Mesodermal cell (in vitro differentiated cells): ENCODE results near the gene TMEM134. TPM values are rescaled to one million over a fixed set of nuclear protein-coding genes. Genes with fewer than 3 reads are reported as not detected.
"Not testable (repeated sequence)": the region's sequence is repeated elsewhere in the genome, so short reads cannot be mapped to it uniquely, and the experiment has no call there.

Experiments
- H3K27ac ChIP-seq: 2 replicates; pipeline ENCODE4 v1.7.0; 2013; ENCODE audit warnings: mild to moderate bottlenecking, low read depth, low read length, moderate library complexity; ENCODE audit not compliant: severe bottlenecking
- H3K36me3 ChIP-seq: 2 replicates; pipeline ENCODE4 v1.7.1; 2013; ENCODE audit warnings: mild to moderate bottlenecking, low read length, moderate library complexity; ENCODE audit not compliant: control insufficient read depth, insufficient read depth
- H3K4me1 ChIP-seq: one replicate; pipeline ENCODE4 v1.7.1; 2013; ENCODE audit warnings: mild to moderate bottlenecking, low read length; ENCODE audit not compliant: insufficient read depth, control insufficient read depth, poor library complexity, severe bottlenecking
- H3K4me3 ChIP-seq: 2 replicates; pipeline ENCODE4 v1.7.0; 2013; ENCODE audit warnings: low read length, control low read depth, mild to moderate bottlenecking; ENCODE audit not compliant: insufficient read depth, poor library complexity, severe bottlenecking; ENCODE audit errors: extremely low read depth
- H3K9me3 ChIP-seq: 2 replicates; pipeline ENCODE4 v1.7.1; 2013; ENCODE audit warnings: mild to moderate bottlenecking, low read length, moderate library complexity; ENCODE audit not compliant: control insufficient read depth
- WGBS, 2 experiments: methylation state at CpG; one replicate each; pipeline ENCODE4 v1.1.5; 2013; ENCODE audit warnings: missing lambda C conversion rate in 2 of 2; ENCODE audit not compliant: insufficient coverage in 2 of 2; 5-methylcytosine and 5-hydroxymethylcytosine counted together
- polyA plus RNA-seq, 2 experiments: library from polyadenylated mRNA; stranded (reverse); fragments of 50-300 nt; gene quantifications; one replicate each; pipeline ENCODE4 v1.2.3, GENCODE V29; 2013

TMEM134 gene, protein sequence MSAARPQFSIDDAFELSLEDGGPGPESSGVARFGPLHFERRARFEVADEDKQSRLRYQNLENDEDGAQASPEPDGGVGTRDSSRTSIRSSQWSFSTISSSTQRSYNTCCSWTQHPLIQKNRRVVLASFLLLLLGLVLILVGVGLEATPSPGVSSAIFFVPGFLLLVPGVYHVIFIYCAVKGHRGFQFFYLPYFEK
- 49.2 TPM for polyA plus RNA-seq (2013, experiment 1 of 2)
- 44.6 TPM for polyA plus RNA-seq (2013, experiment 2 of 2)

DNA sequence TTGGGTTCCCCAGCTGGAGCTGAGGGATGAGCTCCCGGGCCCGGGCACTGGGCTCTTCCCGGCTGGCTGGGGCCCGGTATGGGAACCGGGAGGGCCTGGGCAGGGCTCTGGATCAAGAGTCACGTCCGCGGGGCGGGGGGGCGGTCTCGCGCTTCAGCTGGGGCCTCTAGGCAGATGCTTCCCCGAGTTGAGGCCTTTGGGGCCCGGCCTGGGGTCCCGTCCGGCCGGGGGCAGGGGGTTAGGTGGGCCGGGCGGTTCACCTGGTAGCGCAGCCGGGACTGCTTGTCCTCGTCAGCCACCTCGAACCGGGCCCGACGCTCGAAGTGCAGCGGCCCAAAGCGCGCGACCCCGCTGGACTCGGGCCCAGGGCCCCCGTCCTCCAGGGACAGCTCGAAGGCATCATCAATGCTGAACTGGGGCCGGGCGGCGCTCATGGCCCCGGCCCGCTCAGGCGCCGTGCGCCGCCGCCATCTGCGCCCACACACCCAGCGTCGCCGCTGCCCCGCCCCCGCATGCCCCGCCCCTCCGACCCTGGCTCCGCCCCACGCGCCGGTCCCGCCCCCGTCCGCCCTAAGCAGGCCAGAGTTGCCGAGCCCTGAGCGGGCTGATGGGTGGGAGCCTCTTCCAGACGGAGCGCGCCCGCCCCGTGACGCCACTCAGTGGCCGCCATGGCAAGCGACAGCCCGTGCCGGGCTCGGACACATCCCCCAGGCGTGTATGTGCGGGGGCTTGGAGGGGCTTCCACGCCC, at the start of gene TMEM134:
Gene TMEM134 (minus strand): TSS at position 493 of the 749 bp plus-strand sequence. CDS start 59 bp downstream, at position 434.
- Histone ChIP-seq H3K36me3 (no peaks in the 10 kb centered on the region), H3K9me3 (no peaks in the 10 kb centered on the region), H3K27ac (peak within 1 kb of the TSS; percentile 45), H3K4me3 (peak within 1 kb of the TSS; percentile 85), H3K4me1 (peaks cover 10% of the 10 kb centered on the region)
- WGBS, 2 experiments = 0 to 1% methylated on average over 45 to 56 of the region's 76 CpGs

DNA sequence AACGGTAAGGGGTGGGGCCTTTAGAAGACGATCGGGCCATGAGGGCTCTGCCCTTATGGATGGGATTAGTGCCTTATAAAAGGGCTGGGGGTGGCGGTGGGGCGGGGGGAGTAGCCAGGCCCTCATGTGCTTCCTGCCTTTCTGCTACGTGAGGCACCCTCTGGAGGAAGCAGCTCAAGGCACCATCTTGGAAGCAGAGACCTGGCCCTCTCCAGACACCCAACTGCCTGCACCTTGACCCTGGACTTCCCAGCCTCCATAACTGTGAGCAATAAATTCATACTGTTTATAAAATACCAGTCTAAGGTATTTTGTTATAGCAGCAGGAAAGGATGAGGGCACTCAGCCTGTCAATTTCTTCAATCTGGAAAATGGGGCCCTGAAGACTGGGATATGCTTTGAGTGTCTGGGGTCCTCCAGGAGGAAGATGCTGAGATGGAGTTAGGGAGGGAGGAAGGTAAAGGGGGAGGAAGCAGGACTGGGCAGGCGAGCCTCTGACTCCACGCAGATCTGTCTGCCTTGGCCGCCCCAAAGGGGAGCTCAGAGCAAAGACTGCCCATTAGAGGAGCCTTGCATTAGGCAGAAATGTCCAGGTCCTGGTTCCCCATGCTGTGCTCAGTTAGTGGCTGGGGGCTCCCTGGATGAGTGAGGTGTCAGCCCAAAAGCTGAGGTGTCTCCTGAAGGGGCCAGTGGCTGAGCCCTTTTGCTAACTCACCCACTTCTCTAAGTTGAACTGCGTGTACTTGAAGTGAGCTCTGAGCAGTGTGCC, 48.9 kb upstream of the TMEM134 start:
- H3K4me3 ChIP-seq = no peak overlapping the region
- no peaks in the 10 kb centered on the region for H3K9me3 ChIP-seq
- 90 to 93% methylated on average over 7 to 10 of the region's 10 CpGs for WGBS, 2 experiments
- no peaks in the 10 kb centered on the region for H3K4me1 ChIP-seq
- no peak overlapping the region for H3K27ac ChIP-seq
- H3K36me3 ChIP-seq = no peaks in the 10 kb centered on the region

DNA sequence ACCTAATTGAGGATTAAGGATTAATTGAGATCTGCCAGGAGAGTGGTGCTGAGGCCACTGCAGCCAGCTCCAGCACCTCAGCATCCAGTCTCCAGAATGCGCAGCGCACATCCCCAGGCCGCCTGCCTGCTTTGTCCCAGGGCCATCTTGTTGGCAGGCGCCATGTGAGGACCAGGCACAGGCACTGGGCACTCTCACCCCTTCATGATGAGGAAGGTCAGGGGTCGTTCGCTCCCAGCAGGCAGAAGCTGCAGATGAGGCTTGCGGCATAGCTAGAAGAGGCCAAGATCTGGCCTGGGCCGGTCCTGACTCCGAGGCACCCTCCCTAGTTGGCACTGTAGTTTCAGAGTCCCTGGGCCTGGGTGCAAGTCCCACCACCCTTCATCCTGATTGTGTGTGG, 47.8 kb upstream of the TMEM134 start:
- 89 to 94% methylated on average over 9 of the region's 9 CpGs for WGBS, 2 experiments
- no peaks in the 10 kb centered on the region for H3K4me1 ChIP-seq
- H3K4me3 ChIP-seq = no peak overlapping the region
- no peak overlapping the region for H3K27ac ChIP-seq
- H3K9me3 ChIP-seq = no peaks in the 10 kb centered on the region
- no peaks in the 10 kb centered on the region for H3K36me3 ChIP-seq

- H3K4me3 ChIP-seq = no peak overlapping the region
- no peaks in the 10 kb centered on the region for H3K4me1 ChIP-seq
- H3K36me3 ChIP-seq = no peaks in the 10 kb centered on the region
- H3K27ac ChIP-seq = no peak overlapping the region
- WGBS, 2 experiments = 80 to 90% methylated on average over 2 to 4 of the region's 7 CpGs
- H3K9me3 ChIP-seq = no peaks in the 10 kb centered on the region
Observed at GRCh38 chr11:67514116-67514515, 45.1 kb upstream of the TMEM134 start.

GRCh38 chr11:67511558-67511957, 42.5 kb upstream of the TMEM134 start:
- not testable (repeated sequence) for H3K4me3 ChIP-seq, H3K36me3 ChIP-seq, H3K27ac ChIP-seq, H3K4me1 ChIP-seq, H3K9me3 ChIP-seq
- 82 to 89% methylated on average over 3 to 4 of the region's 4 CpGs for WGBS, 2 experiments

- Histone ChIP-seq H3K9me3 (no peaks in the 10 kb centered on the region), H3K27ac (no peak overlapping the region), H3K4me1 (peaks cover 17% of the 10 kb centered on the region), H3K36me3 (no peaks in the 10 kb centered on the region), H3K4me3 (no peak overlapping the region)
- no CpG with 5 or more reads among the region's 3 CpGs for WGBS, 2 experiments
Observed at GRCh38 chr11:67510023-67510345, 40.9 kb upstream of the TMEM134 start.

DNA sequence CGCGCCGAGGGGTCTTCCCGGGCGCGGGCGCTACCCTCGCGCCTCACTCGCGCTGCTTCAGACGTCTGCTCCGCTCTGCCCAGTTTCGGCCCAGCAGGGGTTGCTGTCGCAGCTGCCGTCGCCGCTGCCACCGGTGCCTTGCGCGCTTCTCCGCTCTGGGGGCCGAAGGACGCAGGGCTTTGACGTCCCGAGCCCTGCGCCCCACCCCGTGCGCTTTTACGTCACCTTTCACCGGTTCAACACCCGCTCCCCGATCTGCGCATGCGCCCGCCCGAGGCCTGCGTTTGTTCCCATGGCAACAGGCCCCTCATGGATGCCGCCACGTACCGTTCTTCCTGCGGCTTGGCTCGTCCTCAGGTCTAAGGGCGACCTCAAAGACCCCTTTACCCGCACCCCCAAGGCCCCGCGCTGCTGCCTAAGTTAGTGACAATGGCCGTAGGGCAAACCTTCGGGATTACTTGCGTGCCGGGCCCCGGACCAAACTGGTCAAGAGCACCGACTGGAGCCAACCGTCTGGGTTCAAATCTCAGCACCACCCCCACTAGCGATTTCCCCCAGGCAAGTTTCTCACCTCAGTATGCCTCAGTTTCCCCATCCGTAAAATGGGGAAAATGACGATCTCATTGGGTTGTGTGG, 39.6 kb upstream of the TMEM134 start:
- Histone ChIP-seq H3K9me3 (no peaks in the 10 kb centered on the region), H3K4me3 (peak overlapping the region; percentile 64), H3K36me3 (no peaks in the 10 kb centered on the region), H3K4me1 (peaks cover 21% of the 10 kb centered on the region), H3K27ac (peak overlapping the region; percentile 98)
- WGBS, 2 experiments = 0 to 1% methylated on average over 26 to 49 of the region's 57 CpGs

DNA sequence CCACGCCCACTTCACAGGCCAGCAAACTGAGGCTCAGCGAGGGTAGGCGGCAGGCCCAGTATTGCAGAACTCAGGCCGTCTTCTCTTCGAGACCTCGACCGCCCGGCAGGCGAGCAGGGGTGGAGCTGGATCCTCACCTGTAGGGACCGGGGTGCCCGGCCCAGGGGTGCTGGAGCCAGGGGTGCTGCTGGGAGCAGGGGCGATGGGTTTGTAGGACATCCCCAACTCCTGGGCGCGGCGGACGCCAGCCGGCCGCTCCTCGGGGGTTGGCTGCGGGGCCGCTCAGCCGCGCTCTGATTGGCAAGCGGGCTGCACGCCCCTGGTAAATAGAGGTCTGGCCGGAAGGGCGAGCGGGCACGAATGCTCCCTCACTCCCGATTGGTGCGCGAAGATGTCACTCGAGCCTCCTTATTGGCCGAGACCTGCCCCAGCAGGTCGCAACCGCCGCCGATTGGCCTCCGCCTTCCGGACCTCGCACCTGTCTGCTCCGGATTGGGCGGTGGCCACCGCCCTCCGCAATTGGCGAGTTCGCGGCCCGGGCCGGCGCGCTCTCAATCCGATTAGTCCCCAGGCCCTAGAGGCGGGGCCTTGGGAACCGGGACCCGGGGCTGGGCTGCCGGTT, 38.9 kb upstream of the TMEM134 start, which contains the start of gene CDK2AP2:
Gene CDK2AP2 (minus strand): TSS at position 299 of the 622 bp plus-strand sequence. CDS start 80 bp downstream, at position 219.
- H3K4me1 ChIP-seq = peaks cover 24% of the 10 kb centered on the region
- 1% methylated on average over 48 to 57 of the region's 57 CpGs for WGBS, 2 experiments
- peak within 1 kb of the TSS; percentile 98 for H3K27ac ChIP-seq

GRCh38 chr11:67507242-67507863, 38.3 kb upstream of the TMEM134 start:
- Histone ChIP-seq H3K27ac (peak overlapping the region; percentile 98), H3K9me3 (no peaks in the 10 kb centered on the region), H3K36me3 (peaks cover 6% of the 10 kb centered on the region), H3K4me1 (peaks cover 24% of the 10 kb centered on the region), H3K4me3 (peak overlapping the region; percentile 64)
- WGBS, 2 experiments = 25 to 30% methylated on average over 33 of the region's 33 CpGs

More for the DNA sequence above, 38.9 kb upstream of the TMEM134 start, which contains the start of gene CDK2AP2:
- H3K4me3 ChIP-seq = peak within 1 kb of the TSS; percentile 64
- no peaks in the 10 kb centered on the region for H3K9me3 ChIP-seq
- H3K36me3 ChIP-seq = no peaks in the 10 kb centered on the region
